HG03064 (cell line): ENCODE measurements around the gene TMEM140.

Source experiments
- ATAC-seq: cut with Tn5 transposase; IDR thresholded peaks from one replicate; pipeline ENCODE4 v1.9.1; 2021; ENCODE audit warnings: low read depth; ENCODE audit not compliant: unreplicated experiment

The TMEM140 gene

DNA sequence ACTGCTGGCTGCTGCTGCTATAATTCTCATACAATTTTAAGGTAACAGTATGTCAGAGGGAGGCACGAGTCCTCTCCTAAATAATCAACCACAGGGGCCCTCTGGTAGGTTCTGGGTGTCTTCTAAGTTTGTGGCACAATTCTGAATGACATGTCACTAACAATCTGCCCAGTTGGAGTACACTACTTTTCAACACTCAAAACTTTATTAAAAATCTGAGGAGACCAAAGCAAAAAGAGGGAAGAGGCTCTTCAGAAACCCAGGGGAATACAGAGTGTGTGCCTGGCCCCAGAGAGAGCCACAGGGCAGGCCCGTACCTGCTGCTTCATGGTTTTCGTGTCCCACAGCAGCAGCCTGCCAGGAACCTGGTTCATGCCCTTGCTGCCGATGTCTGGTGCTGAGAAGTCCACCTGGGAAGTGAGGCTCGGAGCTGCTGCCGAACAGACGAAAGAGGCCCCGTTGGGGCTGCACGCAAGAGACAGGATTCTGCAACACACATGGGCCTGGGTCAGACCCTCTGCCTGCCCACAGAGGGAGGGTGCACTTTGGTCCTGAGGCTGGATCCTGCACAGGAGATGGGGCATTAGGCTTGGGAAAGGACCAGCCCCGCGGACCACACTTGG lies 45.2 kb downstream of the TMEM140 start:
- ATAC-seq, result no peak

GRCh38 chr7:135193615-135194081 lies 45.8 kb downstream of the TMEM140 start:
- no peak for ATAC-seq

DNA sequence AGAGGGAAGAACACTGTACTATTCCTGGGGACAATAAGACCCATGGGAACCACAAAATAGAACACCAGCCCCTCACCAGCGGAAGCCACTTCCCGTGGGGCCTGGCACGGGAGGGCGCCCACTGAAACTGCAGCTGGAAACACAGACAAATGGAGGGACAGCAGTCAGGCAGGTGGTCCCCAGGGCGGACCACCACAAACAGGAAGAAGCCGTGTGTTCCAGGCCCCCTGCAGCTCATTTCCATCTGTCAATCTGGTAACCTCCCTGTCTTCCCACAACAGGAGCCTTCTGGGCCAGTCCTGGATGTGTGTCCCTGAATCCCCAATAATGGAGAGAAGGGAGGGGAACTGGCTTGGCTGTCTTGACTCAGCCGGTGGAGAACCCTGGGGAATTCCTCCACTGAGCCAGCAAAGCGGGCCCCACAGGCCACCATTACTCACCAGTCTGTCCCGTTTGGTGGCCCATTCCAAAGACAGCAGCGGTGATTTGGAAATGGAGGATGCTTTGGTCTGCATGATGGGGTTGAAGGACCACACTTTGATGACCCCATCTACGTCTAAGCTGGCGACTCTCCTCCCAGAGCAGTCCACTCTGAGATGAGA lies 46.7 kb downstream of the TMEM140 start:
- no peak for ATAC-seq

- ATAC-seq, result no peak
These were observed 47.3 kb downstream of the TMEM140 start for GRCh38 chr7:135195156-135195555.

DNA sequence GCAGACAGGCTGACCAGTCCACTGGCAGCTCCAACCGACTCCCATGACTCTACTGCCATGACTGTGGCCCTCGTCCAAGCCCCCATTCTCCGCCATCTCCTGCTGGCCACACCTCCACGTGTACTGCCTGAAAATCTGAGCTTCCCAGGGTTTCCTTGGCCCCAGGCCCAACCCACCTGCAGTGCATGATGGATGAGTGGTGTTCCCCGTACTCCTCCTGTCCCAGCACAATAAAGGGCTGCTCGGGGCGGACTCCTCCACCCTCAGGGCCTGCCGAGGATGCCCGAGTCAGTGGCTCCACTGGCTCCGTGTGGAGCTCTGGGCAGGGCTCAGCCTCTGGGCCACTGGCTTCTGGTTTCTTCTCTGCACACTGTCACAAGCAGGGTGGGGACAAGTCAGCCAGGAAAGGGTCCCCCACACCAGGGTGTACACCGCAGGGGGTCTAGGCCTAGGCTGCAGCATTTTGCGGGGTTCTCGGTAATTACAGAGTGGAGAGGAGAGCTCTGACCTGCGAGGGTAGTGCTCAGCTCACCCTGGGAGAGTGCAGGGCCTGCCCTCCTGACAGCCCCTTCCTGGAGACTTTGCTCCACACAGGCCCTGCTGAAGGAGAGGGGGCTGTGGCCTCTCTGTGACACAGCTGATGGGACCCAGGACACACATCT lies 48.2 kb downstream of the TMEM140 start:
- ATAC-seq, result no peak

DNA sequence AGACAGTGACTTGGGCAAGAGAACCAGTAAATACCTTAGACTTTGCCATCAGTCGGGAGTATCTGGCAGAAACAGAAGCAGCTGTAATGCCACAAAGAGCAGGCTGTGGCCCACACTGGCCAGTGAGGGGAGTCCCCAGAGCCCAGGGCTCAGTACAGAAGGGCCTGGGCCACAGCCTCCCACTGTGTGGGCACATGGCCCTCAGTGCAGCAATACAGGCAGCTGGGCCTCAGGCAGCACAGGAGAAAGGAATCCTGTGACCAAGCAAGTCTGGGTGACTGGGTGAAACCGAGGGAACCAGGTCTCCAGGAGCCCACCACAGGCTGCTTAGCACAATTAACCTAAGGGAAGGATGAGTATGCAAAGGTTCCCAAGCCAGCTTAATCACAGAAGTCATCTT lies 49.5 kb downstream of the TMEM140 start:
- no peak for ATAC-seq

DNA sequence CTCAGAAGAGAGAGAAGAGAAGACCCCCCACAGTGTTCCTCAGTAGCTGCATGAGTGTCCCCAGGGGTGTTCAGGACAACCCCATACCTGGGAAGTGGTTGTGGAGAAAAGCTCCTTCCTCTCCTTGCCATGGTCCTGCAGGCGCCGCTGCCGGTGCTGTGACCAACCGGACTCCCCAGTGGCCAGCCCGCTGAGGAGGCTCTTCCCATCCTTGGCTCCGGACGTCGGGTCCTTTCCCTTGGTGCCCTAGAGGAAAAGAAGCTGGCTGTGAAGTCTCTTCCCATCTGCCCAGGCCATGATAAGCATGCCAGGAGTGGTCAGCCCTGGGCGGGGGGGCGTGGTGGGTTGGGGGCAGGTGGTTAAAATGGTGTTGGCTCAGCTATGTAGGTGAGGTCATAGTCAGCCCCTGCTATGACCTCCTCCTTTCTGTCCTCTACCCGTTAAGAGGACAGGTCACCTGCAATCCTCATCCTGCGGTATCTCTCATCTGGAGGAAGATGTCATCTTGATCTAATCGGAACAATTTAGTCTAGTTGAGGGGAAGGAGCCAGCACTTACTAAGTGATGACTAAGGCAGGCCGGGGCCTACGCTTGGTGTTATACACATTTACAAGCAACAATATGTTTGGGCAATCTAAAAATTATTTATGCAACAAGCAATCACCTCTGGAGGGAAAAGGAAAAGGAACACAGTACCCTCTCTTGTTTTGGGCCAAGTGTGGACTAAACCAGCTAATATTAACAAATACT lies 50.2 kb downstream of the TMEM140 start:
- ATAC-seq, result no peak

DNA sequence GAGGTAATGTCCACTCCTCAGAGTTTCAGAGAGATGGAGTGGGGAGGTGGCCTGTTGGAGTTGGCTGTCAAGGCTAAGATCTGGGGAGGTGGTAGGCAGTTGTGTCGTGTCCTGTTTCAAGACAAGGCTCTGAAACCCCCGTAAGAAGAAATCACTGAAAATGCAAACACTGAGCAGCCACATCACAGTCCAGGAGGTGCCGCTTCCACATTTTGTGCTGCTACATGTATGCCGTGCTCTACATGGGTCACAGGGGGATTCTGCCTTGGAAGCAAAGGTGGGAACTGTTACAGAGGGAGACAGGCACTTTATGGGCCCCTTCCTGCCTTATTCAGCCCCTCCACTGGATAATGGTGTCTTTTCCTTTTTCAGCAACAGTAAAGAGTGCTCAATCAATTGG lies 51.6 kb downstream of the TMEM140 start:
- no peak for ATAC-seq

DNA sequence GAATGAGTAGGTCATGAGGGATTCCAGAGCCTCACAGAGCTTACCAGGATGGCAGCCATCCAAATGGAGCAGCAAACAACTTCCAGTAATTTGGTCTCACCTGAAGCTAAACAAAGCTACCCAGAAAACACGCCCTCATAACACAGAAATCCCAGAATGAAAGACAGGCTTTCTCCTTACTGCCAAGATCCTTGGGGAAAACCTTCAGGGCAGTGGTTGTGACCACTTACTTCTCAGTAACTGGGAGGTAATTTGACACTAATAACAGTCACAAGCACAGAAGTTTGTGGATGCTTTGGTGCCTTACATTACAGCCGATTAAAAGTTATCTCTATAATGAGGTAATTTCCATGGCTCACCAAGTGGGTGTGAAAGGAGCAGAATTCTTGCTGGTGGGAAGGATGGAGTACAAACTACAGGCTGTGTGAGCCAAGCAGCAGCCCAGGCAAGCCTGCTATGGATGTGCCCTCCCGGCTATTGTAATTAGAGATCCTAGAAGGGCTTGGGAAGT lies 53.0 kb downstream of the TMEM140 start:
- no peak for ATAC-seq

DNA sequence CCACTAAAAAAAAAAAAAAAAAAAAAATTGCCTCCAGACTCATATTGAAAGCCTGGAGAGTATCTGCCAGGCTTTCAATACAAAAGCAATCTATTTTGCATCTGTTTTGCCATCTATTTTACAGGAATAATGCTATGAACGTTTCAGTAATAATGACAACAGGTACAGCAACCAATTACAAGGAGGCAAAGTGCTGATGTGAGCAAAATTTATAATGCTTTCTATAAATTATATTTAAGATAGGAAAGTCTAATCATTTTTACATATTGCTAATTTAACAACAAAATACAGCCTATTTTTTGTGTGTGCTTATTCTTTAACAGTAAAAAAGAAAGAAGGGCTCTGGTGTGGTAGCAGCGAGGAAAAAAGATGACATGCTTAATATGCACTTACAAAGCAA lies 53.5 kb downstream of the TMEM140 start:
- no peak for ATAC-seq

DNA sequence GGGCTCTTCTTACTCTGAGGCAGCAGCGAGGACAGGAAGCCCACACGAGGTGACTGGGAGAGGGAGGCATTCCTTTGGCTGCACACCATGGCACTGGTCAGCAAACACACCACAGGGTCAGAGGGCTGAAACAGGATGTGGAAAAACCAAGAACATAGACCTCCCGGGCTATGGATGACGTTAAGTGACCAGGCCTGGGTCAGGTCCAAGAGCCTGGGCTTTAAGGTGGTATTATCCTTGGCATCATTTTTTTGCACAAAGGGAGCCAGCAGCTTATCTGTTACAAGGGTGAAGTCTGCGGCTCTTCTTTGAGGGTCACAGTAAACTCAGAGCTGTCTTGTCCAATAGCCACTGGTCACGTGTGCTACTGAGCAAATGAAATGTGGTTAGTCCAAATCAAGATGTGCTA lies 56.5 kb downstream of the TMEM140 start:
- ATAC-seq, result no peak

DNA sequence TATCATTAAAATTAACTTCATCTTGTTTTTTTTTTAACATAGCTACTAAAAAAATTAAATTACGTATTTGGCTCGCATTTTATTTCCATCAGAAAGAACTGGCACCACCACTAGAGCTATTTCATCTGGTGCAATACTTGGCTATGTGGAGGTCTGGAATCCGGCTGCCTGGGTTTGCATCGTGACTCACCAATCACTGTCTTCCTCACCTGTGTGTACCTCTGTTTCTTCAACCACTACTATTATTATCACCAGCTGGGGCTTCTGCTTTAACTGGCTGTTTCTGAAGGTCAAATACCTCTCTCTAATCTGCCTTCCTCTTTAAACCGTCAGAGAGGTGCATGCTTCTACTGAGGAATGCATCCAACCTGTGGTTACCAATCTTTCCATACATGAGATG lies 57.0 kb downstream of the TMEM140 start:
- ATAC-seq, result no peak

DNA sequence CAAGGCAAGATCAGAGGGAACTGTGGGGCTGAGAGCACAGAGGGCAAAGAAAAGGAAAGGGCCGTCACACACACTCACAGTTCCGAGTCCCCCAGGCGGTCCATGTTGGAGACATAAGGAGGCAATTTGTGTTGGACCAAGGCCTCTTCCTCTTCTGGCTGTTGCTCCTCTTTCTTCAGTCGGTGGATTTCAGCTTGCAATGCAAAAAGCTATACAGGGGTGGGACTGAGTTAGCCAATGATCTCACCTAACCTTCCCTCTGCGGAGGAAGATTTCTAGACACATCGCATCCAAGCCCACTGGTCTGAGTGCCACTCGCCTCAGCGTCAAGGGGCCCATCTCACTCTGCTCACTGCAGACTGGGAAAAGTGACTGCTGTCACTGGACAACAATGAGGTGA lies 58.0 kb downstream of the TMEM140 start:
- ATAC-seq, result no peak

DNA sequence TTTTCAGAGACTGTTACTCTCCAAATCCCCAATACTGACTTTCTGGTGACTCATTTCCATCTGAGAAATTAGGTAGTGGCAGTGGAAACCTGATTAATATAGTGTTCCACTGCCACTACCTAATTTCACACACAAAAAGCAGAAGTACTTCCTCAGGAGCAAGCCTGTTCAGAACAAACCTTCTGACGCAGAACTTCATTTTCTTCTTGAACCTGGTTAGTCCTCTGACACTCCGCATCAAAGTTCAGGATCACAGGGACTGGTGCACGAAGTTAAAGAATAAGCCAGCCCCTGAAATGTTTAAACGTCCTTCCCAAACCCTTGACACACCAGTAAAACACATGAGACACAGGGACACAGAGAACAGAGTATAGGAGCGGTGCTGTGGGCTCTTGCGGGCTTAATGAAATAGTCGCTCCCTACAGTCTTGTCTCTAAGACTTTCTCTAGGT lies 59.1 kb downstream of the TMEM140 start:
- ATAC-seq, result peak; percentile 26

DNA sequence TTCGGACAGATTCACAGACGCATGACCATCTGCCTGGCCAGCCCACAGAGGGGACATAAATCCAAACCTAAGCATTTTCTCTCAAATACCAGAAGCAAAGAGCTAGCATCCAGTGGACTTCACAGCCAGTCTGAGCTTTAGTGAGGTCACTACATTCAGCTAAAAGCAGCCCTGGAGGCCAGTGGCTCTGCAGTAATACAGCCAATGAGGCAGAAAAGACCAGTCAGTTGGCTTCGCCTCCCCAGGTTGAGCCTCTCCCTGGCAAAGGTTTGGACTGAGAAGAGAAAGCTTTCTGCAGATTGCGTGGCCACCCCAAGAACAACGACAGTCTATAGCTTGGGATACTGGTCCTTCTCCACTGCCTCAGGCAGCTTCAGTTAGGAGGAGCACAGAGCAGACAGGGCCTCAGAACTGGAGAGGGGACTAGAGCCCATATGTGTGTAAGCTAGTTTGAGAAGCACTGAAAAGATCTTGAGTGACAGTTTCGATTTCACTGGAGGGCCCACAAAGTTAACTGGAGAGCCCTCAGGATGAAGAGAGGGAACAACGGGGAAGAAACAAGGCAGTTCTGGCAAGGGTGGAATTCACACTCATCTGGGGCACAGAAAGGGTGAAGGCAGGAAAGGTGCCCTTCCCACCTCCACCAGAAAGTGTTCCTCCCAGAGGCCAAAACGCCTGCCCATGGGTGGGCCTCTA lies 59.7 kb downstream of the TMEM140 start:
- ATAC-seq, result no peak

DNA sequence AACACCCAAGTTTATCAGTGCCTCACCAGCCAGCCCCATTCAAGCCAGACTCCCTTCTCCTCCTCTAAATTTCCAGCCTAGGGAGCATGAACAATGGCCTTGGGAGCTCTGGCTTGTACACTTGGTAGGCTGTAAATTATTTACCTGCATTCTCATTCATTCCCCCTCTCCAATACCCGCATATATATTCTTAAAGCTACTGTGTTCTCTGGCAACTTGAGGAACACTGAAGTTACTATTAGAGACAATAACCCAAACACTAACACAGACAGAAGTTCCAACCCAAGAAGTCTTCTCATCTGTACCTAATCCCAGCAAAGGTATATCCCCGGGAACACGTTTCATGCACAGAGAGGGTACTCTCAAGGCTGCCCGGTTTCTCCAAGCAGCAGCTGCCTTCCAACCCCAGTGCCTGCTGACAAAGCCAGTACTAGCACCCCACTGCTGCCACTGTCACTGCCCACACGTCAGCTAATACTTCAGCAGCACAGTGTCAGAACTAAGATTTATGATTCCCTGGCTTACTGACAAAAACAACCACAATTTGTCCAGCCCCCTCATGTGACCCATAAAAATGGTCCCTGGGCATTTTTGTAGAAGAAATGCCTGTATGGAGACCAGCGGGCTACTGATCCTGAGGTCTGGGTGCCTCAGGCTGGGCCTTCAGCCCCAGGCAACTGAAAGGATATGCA lies 60.4 kb downstream of the TMEM140 start:
- ATAC-seq, result no peak

- ATAC-seq, result no peak
These were observed 61.5 kb downstream of the TMEM140 start for GRCh38 chr7:135209225-135209834.

DNA sequence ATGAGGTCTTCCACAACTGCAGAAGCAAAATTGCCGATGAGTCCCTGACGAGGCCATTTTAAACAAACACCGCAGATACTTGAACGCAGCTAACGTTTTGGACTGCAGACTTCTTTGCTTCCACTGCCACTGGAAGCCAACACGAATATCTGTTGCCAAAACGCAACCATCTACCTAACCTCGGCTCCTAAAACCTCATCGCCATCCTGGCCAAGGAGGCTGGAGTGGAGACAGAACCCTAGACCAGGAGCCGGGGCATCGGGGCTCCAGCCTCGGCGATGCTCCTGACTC lies 63.0 kb downstream of the TMEM140 start:
- no peak for ATAC-seq

DNA sequence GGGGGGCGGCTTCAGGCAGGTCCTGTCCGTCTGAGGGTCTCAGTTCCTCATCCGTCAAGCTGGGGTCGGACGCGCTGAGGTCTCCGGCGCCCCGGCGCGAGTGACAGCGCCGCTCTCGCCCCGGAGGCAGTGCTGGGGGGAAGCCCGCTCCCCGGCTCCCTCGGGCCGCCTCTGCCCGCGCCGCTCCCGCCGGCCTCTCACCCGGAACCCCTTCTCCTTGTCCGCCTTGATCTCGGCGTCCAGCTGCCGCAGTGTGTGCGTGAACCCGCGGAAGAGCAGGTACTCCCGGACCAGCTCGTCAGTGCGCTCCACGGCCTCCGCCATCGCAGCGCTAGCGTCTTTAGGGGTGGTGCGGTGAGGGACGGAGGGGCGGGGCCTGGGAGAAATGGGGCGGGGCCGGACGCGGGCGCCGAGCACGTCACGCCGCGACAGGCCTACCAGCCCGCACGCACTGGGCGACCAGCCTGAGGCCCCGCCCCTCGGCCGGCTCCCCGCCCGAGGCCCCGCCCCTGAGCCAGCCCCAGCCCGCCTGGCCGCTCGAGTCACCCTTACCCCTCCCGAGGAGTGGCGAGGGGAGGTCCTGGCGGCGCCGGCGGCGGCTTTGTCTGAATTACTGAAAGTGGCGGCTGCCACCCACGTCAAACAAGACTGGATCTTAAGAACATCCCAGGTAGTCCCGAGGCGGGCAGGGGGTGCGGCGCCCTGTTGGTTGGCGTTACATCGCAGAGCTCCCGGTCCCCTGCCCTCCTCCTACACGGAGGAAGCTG lies 63.5 kb downstream of the TMEM140 start, which contains the start of gene WDR91:
WDR91 (minus strand) TSS at position 348 of the 767 bp plus-strand sequence; CDS start at position 324, 24 bp downstream.
- peak; percentile 71 for ATAC-seq
